Natural killer cell (primary cell): ENCODE results near the gene ASTN2. TPM values are rescaled to one million over a fixed set of nuclear protein-coding genes. Genes with fewer than 3 reads are reported as not detected.

ENCODE experiments used
- ATAC-seq, 3 donors: fragments of 150-1000 bp in 2 of 3; fragments of 200-7000 bp in 1 of 3; cut with Tn5 transposase; 1 replicate in 1 of 3; 2 replicates in 2 of 3; pipeline ENCODE4 v1.10.0; 2021; ENCODE audit warnings: mild to moderate bottlenecking in 2 of 3, moderate library complexity in 2 of 3
- DNase-seq, 2 donors: peaks; one replicate each; pipeline versions ENCODE4 v3.0.0 to v3.0.0-alpha.2; 2013 to 2021; ENCODE audit warnings: mixed read lengths in 1 of 2
- H3K27ac ChIP-seq: one replicate; pipeline ENCODE4 v1.5.1; 2013; ENCODE audit warnings: mild to moderate bottlenecking, low read length
- H3K27me3 ChIP-seq: one replicate; pipeline ENCODE4 v1.6.1; 2013; ENCODE audit warnings: low read length; ENCODE audit not compliant: control insufficient read depth, insufficient read depth
- H3K36me3 ChIP-seq: one replicate; pipeline ENCODE4 v1.6.1; 2013; ENCODE audit warnings: low read length; ENCODE audit not compliant: control insufficient read depth, insufficient read depth
- H3K4me1 ChIP-seq: one replicate; pipeline ENCODE4 v1.6.1; 2013; ENCODE audit warnings: low read length; ENCODE audit not compliant: control insufficient read depth, insufficient read depth
- H3K4me3 ChIP-seq: one replicate; pipeline ENCODE4 v1.5.1; 2013; ENCODE audit warnings: low read length
- H3K9me3 ChIP-seq: one replicate; pipeline ENCODE4 v1.6.1; 2013; ENCODE audit warnings: low read length; ENCODE audit not compliant: control insufficient read depth, insufficient read depth
- H3K27ac Mint-ChIP-seq, 2 donors: one replicate each; pipeline ENCODE4 v1.8.0; 2022; ENCODE audit warnings: mild to moderate bottlenecking in 2 of 2, mixed read lengths in 2 of 2, moderate library complexity in 1 of 2
- H3K27me3 Mint-ChIP-seq, 2 donors: one replicate each; pipeline ENCODE4 v1.8.0; 2022; ENCODE audit warnings: low read depth in 2 of 2, mixed read lengths in 2 of 2
- H3K36me3 Mint-ChIP-seq: one replicate; pipeline ENCODE4 v1.8.0; 2022; ENCODE audit warnings: mixed read lengths
- H3K4me1 Mint-ChIP-seq, 2 donors: one replicate each; pipeline ENCODE4 v1.8.0; 2022; ENCODE audit warnings: mixed read lengths in 2 of 2
- H3K4me3 Mint-ChIP-seq: one replicate; pipeline ENCODE4 v1.8.0; 2022; ENCODE audit warnings: mild to moderate bottlenecking, moderate library complexity, mixed read lengths
- H3K9me3 Mint-ChIP-seq, 2 donors: one replicate each; pipeline ENCODE4 v1.8.0; 2022; ENCODE audit warnings: mixed read lengths in 2 of 2
- CTCF ChIP-seq: fragments of 200-600 bp; IDR thresholded peaks from one replicate; pipeline ENCODE4 v1.8.0; 2022; ENCODE audit warnings: antibody characterized with exemption
- whole genome bisulfite sequencing: methylation state at CpG from one replicate; pipeline ENCODE4 v1.1.7; 2013; ENCODE audit warnings: missing lambda C conversion rate; ENCODE audit not compliant: insufficient coverage; 5-methylcytosine and 5-hydroxymethylcytosine counted together
- intact Hi-C: fragments of 100-400 bp; cut with micrococcal nuclease; formaldehyde crosslinking; loops from one replicate; pipeline ENCODE4 v1.14.2; 2022
- total RNA-seq, 4 donors: library from RNA; stranded (reverse); fragments of 120-200 nt in 1 of 4; gene quantifications; one replicate each; pipeline versions ENCODE4 v1.2.3 to v1.2.4, GENCODE V29; 2013 to 2022

The ASTN2 gene
- total RNA-seq, 3 donors from 2014 or later (not counting 1 experiment from before 2014, with no cell fraction given): 3.0 to 3.5 (median 3.2) TPM

- Histone ChIP-seq H3K4me1 (no peaks in the 10 kb centered on the region), H3K4me3 (no peak overlapping the region), H3K36me3 (no peaks in the 10 kb centered on the region), H3K27me3 (no peaks in the 10 kb centered on the region), H3K27ac (no peak overlapping the region), H3K9me3 (no peaks in the 10 kb centered on the region)
- no peak overlapping the region for H3K27ac Mint-ChIP-seq
- WGBS: no CpG with 5 or more reads among the region's 2 CpGs
- no peaks in the 10 kb centered on the region for H3K36me3 Mint-ChIP-seq
- H3K4me3 Mint-ChIP-seq: no peak overlapping the region
- no peak for TF ChIP-seq CTCF
- intact Hi-C loops: no loop called here
- ATAC-seq (no peak), DNase-seq (no peak)
- no peaks in the 10 kb centered on the region for H3K27me3 Mint-ChIP-seq
- H3K4me1 Mint-ChIP-seq: peaks cover 0 to 6% of the 10 kb centered on the region in 2 donors
- peaks cover 2 to 12% of the 10 kb centered on the region in 2 donors for H3K9me3 Mint-ChIP-seq
Measured at GRCh38 chr9:117008876-117009275, 406.0 kb downstream of the ASTN2 start.

- Mint-ChIP-seq H3K9me3 (peaks cover 2 to 12% of the 10 kb centered on the region in 2 donors), H3K4me3 (no peak overlapping the region), H3K27ac (no peak overlapping the region), H3K4me1 (peaks cover 0 to 6% of the 10 kb centered on the region in 2 donors), H3K27me3 (no peaks in the 10 kb centered on the region), H3K36me3 (no peaks in the 10 kb centered on the region)
- no peaks in the 10 kb centered on the region for H3K9me3 ChIP-seq
- ATAC-seq (no peak), DNase-seq (no peak)
- TF ChIP-seq CTCF: no peak
- H3K27me3 ChIP-seq: no peaks in the 10 kb centered on the region
- no peaks in the 10 kb centered on the region for H3K36me3 ChIP-seq
- no peaks in the 10 kb centered on the region for H3K4me1 ChIP-seq
- H3K27ac ChIP-seq: no peak overlapping the region
- intact Hi-C loops: no loop called here
- no peak overlapping the region for H3K4me3 ChIP-seq
Measured at GRCh38 chr9:117008461-117008860, 406.4 kb downstream of the ASTN2 start.

GRCh38 chr9:117002686-117003085 lies 412.2 kb downstream of the ASTN2 start:
- ATAC-seq: no peak
- Mint-ChIP-seq H3K4me1 (peaks cover 0 to 6% of the 10 kb centered on the region in 2 donors), H3K9me3 (peaks cover 6 to 7% of the 10 kb centered on the region in 2 donors), H3K4me3 (no peak overlapping the region), H3K36me3 (no peaks in the 10 kb centered on the region), H3K27ac (no peak overlapping the region), H3K27me3 (peaks cover 0 to 3% of the 10 kb centered on the region in 2 donors)
- DNase-seq: no peak
- intact Hi-C loops: no loop called here
- 64% methylated on average over 3 of the region's 3 CpGs for WGBS
- TF ChIP-seq CTCF: no peak
- Histone ChIP-seq H3K36me3 (no peaks in the 10 kb centered on the region), H3K27me3 (no peaks in the 10 kb centered on the region), H3K4me1 (no peaks in the 10 kb centered on the region), H3K4me3 (no peak overlapping the region), H3K9me3 (no peaks in the 10 kb centered on the region), H3K27ac (no peak overlapping the region)

GRCh38 chr9:117000834-117001233 lies 414.0 kb downstream of the ASTN2 start:
- Histone ChIP-seq H3K36me3 (no peaks in the 10 kb centered on the region), H3K9me3 (no peaks in the 10 kb centered on the region), H3K27me3 (no peaks in the 10 kb centered on the region), H3K4me1 (no peaks in the 10 kb centered on the region), H3K4me3 (no peak overlapping the region), H3K27ac (no peak overlapping the region)
- intact Hi-C loops: no loop called here
- no peak for TF ChIP-seq CTCF
- H3K4me1 Mint-ChIP-seq: peaks cover 0 to 5% of the 10 kb centered on the region in 2 donors
- H3K27ac Mint-ChIP-seq: no peak overlapping the region
- H3K36me3 Mint-ChIP-seq: no peaks in the 10 kb centered on the region
- H3K27me3 Mint-ChIP-seq: peaks cover 0 to 3% of the 10 kb centered on the region in 2 donors
- ATAC-seq (no peak), DNase-seq (no peak)
- peaks cover 2 to 3% of the 10 kb centered on the region in 2 donors for H3K9me3 Mint-ChIP-seq
- no peak overlapping the region for H3K4me3 Mint-ChIP-seq
